H1 (cell line): Measurements from ENCODE around the gene UBAP1. TPM values are rescaled to one million over a fixed set of nuclear protein-coding genes. Genes with fewer than 3 reads are reported as not detected.

Source experiments
- CTCF ChIA-PET: fragments of 300-600 bp; sonication (Branson Sonifier 250); formaldehyde crosslinking; loops from one replicate; lab custom pipeline; 2021; ENCODE audit not compliant: partially characterized antibody; lab: Charles Lee
- POLR2A ChIA-PET: fragments of 300-600 bp; sonication (Branson Sonifier 250); formaldehyde crosslinking; loops from one replicate; lab custom pipeline; 2021; ENCODE audit warnings: inconsistent platforms; ENCODE audit not compliant: partially characterized antibody; lab: Charles Lee
- DNase-seq, 2 experiments: peaks; one replicate each; pipeline versions ENCODE4 v3.0.0 to v3.0.0-alpha.2; 2010 to 2022; ENCODE audit warnings: low spot score in 2 of 2, low read depth in 1 of 2, mixed read lengths in 1 of 2
- FAIRE-seq: peaks from 2 replicates; lab custom pipeline; 2011; peaks lifted over from hg19 to GRCh38; lab: Jason Lieb, UNC
- H2AFZ ChIP-seq: 2 replicates; pipeline ENCODE4 v1.8.1; 2012; ENCODE audit warnings: low read length, inconsistent platforms
- H2AK5ac ChIP-seq: 2 replicates; pipeline ENCODE4 v1.6.1; 2013; ENCODE audit warnings: low read depth, low read length
- H2BK120ac ChIP-seq: replicated peaks from 2 replicates; pipeline ENCODE3; 2013; ENCODE audit warnings: low read depth, low read length, inconsistent platforms
- H2BK12ac ChIP-seq: 2 replicates; pipeline ENCODE4 v1.6.1; 2013; ENCODE audit warnings: low read depth, low read length
- H2BK15ac ChIP-seq: 2 replicates; pipeline ENCODE4 v1.6.1; 2013; ENCODE audit warnings: low read length
- H2BK20ac ChIP-seq: 2 replicates; pipeline ENCODE4 v1.6.1; 2013; ENCODE audit warnings: low read length
- H2BK5ac ChIP-seq: 2 replicates; pipeline ENCODE4 v1.6.1; 2013; ENCODE audit warnings: low read depth, low read length
- H3K14ac ChIP-seq: 2 replicates; pipeline ENCODE4 v1.6.1; 2013; ENCODE audit warnings: inconsistent platforms; ENCODE audit not compliant: insufficient read length
- H3K18ac ChIP-seq: 2 replicates; pipeline ENCODE4 v1.6.1; 2013; ENCODE audit warnings: low read length; ENCODE audit errors: extremely low read depth
- H3K23ac ChIP-seq: 2 replicates; pipeline ENCODE4 v1.6.1; 2013; ENCODE audit warnings: inconsistent platforms; ENCODE audit not compliant: insufficient read length
- H3K23me2 ChIP-seq: 2 replicates; pipeline ENCODE4 v1.6.1; 2013; ENCODE audit warnings: low read depth, low read length
- H3K27ac ChIP-seq: 2 replicates; pipeline ENCODE4 v1.6.1; 2011; ENCODE audit warnings: low read depth, low read length, inconsistent platforms
- H3K27me3 ChIP-seq, 4 experiments: replicated peaks in 1 of 4; 1 replicate in 1 of 4; 2 replicates in 3 of 4; pipeline versions ENCODE4 v1.6.1 to v1.8.1; 2011 to 2013; ENCODE audit warnings: low read length in 3 of 4, mild to moderate bottlenecking in 3 of 4, inconsistent platforms in 2 of 4, mixed read lengths in 2 of 4, moderate library complexity in 1 of 4; ENCODE audit not compliant: control insufficient read depth in 3 of 4, insufficient read depth in 3 of 4; ENCODE audit errors: extremely low read depth in 1 of 4
- H3K36me3 ChIP-seq, 4 experiments: 2 replicates each; pipeline versions ENCODE4 v1.6.1 to v1.8.1; 2011 to 2013; ENCODE audit warnings: mild to moderate bottlenecking in 4 of 4, low read length in 3 of 4, moderate library complexity in 2 of 4, control low read depth in 1 of 4, inconsistent platforms in 1 of 4; ENCODE audit not compliant: insufficient read depth in 4 of 4, control insufficient read depth in 2 of 4
- H3K4ac ChIP-seq: replicated peaks from 2 replicates; pipeline ENCODE3; 2013; ENCODE audit warnings: low read length, low read depth, mixed read lengths, inconsistent platforms; ENCODE audit not compliant: insufficient read length
- H3K4me1 ChIP-seq, 4 experiments: replicated peaks in 1 of 4; 1 replicate in 1 of 4; 2 replicates in 3 of 4; pipeline versions ENCODE4 v1.6.1 to v1.8.1; 2011 to 2013; ENCODE audit warnings: low read length in 3 of 4, inconsistent platforms in 2 of 4, mixed read lengths in 1 of 4; ENCODE audit not compliant: insufficient read depth in 4 of 4, control insufficient read depth in 3 of 4
- H3K4me2 ChIP-seq, 2 experiments: 2 replicates each; pipeline versions ENCODE4 v1.6.1 to v1.8.1; 2011 to 2013; ENCODE audit warnings: low read depth in 2 of 2, low read length in 2 of 2, control low read depth in 1 of 2, inconsistent platforms in 1 of 2, mild to moderate bottlenecking in 1 of 2; ENCODE audit not compliant: insufficient read depth in 1 of 2
- H3K4me3 ChIP-seq, 4 experiments: fragments of 200-600, 300-600 bp in 1 of 4; sonication (generic), shearing (Covaris generic), sonication (Bioruptor Twin) in 1 of 4; 2 replicates each; pipeline versions ENCODE4 v1.5.1 to v1.8.1; 2011 to 2016; ENCODE audit warnings: low read length in 4 of 4, low read depth in 3 of 4, control low read depth in 2 of 4, inconsistent platforms in 2 of 4, mild to moderate bottlenecking in 2 of 4, mixed read lengths in 1 of 4, moderate library complexity in 1 of 4; ENCODE audit not compliant: insufficient read depth in 2 of 4; ENCODE audit errors: extremely low read depth in 1 of 4
- H3K56ac ChIP-seq: replicated peaks from 2 replicates; pipeline ENCODE3; 2013; ENCODE audit warnings: low read depth, mild to moderate bottlenecking, mixed read lengths, low read length, inconsistent platforms; ENCODE audit not compliant: insufficient read length
- H3K79me1 ChIP-seq: 2 replicates; pipeline ENCODE4 v1.6.1; 2013; ENCODE audit warnings: low read depth, low read length, control low read depth
- H3K79me2 ChIP-seq, 2 experiments: 2 replicates each; pipeline versions ENCODE4 v1.6.1 to v1.8.1; 2012 to 2013; ENCODE audit warnings: low read length in 2 of 2, mild to moderate bottlenecking in 2 of 2, inconsistent platforms in 1 of 2; ENCODE audit not compliant: insufficient read depth in 2 of 2, control insufficient read depth in 1 of 2
- H3K9ac ChIP-seq, 4 experiments: replicated peaks in 1 of 4; 1 replicate in 1 of 4; 2 replicates in 3 of 4; pipeline versions ENCODE4 v1.6.1 to v1.8.1; 2011 to 2013; ENCODE audit warnings: low read depth in 3 of 4, low read length in 3 of 4, control low read depth in 2 of 4, mild to moderate bottlenecking in 2 of 4, moderate library complexity in 2 of 4, inconsistent platforms in 1 of 4; ENCODE audit errors: extremely low read depth in 1 of 4
- H3K9me3 ChIP-seq, 2 experiments: 2 replicates each; pipeline versions ENCODE4 v1.6.1 to v1.8.1; 2012 to 2013; ENCODE audit warnings: mild to moderate bottlenecking in 2 of 2, moderate library complexity in 2 of 2, control low read depth in 1 of 2, inconsistent platforms in 1 of 2, low read depth in 1 of 2, low read length in 1 of 2, mixed read lengths in 1 of 2; ENCODE audit not compliant: insufficient read depth in 2 of 2
- H4K20me1 ChIP-seq, 2 experiments: replicated peaks in 1 of 2; 2 replicates each; pipeline versions ENCODE3 to v1.8.1; 2011 to 2013; ENCODE audit warnings: inconsistent platforms in 2 of 2, low read length in 2 of 2, mild to moderate bottlenecking in 1 of 2; ENCODE audit not compliant: insufficient read depth in 2 of 2, control insufficient read depth in 1 of 2
- H4K5ac ChIP-seq: 2 replicates; pipeline ENCODE4 v1.6.1; 2013; ENCODE audit warnings: low read length, low read depth, mixed read lengths, inconsistent platforms; ENCODE audit not compliant: insufficient read length
- H4K8ac ChIP-seq: 2 replicates; pipeline ENCODE4 v1.8.0; 2013; ENCODE audit warnings: mild to moderate bottlenecking, moderate library complexity, low read length, inconsistent platforms; ENCODE audit not compliant: insufficient read depth; ENCODE audit errors: extremely low read depth
- H4K91ac ChIP-seq: replicated peaks from 2 replicates; pipeline ENCODE3; 2013; ENCODE audit warnings: low read length, mixed read lengths, inconsistent platforms; ENCODE audit not compliant: insufficient read length
- BACH1 ChIP-seq: IDR thresholded peaks from 2 replicates; pipeline ENCODE4 v1.6.1; 2012; ENCODE audit warnings: low read length, improper control_type of control experiment
- CHD1 ChIP-seq: IDR thresholded peaks from 2 replicates; pipeline ENCODE4 v1.6.1; 2012; ENCODE audit warnings: low read depth, low read length, improper control_type of control experiment
- EGR1 ChIP-seq: IDR thresholded peaks from 2 replicates; pipeline ENCODE4 v1.6.1; 2011; ENCODE audit warnings: low read depth, low read length, borderline replicate concordance
- GABPA ChIP-seq: IDR thresholded peaks from 2 replicates; pipeline ENCODE4 v1.6.1; 2011; ENCODE audit warnings: mild to moderate bottlenecking, low read length, moderate library complexity, borderline replicate concordance; ENCODE audit not compliant: insufficient read depth
- GTF2F1 ChIP-seq: IDR thresholded peaks from 2 replicates; pipeline ENCODE4 v1.6.1; 2012; ENCODE audit warnings: low read depth, low read length, improper control_type of control experiment, borderline replicate concordance
- NRF1 ChIP-seq: IDR thresholded peaks from 2 replicates; pipeline ENCODE4 v1.6.1; 2011; ENCODE audit warnings: mild to moderate bottlenecking, low read depth, low read length, improper control_type of control experiment
- POLR2AphosphoS5 ChIP-seq: IDR thresholded peaks from 2 replicates; pipeline ENCODE4 v1.6.1; 2011; ENCODE audit warnings: low read depth, low read length
- RAD21 ChIP-seq, 2 experiments: IDR thresholded peaks in 1 of 2; conservative IDR thresholded peaks in 1 of 2; 2 replicates each; pipeline ENCODE4 v1.6.1; 2011; ENCODE audit warnings: low read depth in 2 of 2, low read length in 2 of 2, improper control_type of control experiment in 1 of 2, inconsistent platforms in 1 of 2, mild to moderate bottlenecking in 1 of 2, moderate library complexity in 1 of 2
- RBBP5 ChIP-seq: IDR thresholded peaks from 2 replicates; pipeline ENCODE4 v1.7.1; 2012; ENCODE audit warnings: low read depth, mild to moderate bottlenecking, inconsistent platforms, low read length, moderate library complexity, borderline replicate concordance
- SP4 ChIP-seq: IDR thresholded peaks from 2 replicates; pipeline ENCODE4 v1.6.1; 2012; ENCODE audit warnings: low read length, inconsistent platforms
- TAF7 ChIP-seq: optimal IDR thresholded peaks from 2 replicates; pipeline ENCODE3; 2011; ENCODE audit warnings: low read depth, mild to moderate bottlenecking, inconsistent platforms, low read length, moderate library complexity, borderline replicate concordance
- TCF12 ChIP-seq: IDR thresholded peaks from 2 replicates; pipeline ENCODE4 v1.6.1; 2011; ENCODE audit warnings: low read depth, mild to moderate bottlenecking, low read length
- WGBS, 2 experiments: shearing (Covaris generic) in 1 of 2; methylation state at CpG; one replicate each; pipeline versions ENCODE4 v1.1.6 to v1.1.7; 2013 to 2015; ENCODE audit warnings: low lambda C conversion rate in 2 of 2, mixed read lengths in 2 of 2, inconsistent platforms in 1 of 2, low coverage in 1 of 2, missing lambda C conversion rate in 1 of 2; ENCODE audit not compliant: insufficient replicate concordance in 2 of 2, insufficient coverage in 1 of 2, insufficient read length in 1 of 2; ENCODE audit errors: extremely low coverage in 1 of 2, missing lambda C conversion rate in 1 of 2; 5-methylcytosine and 5-hydroxymethylcytosine counted together
- polyA plus RNA-seq, 7 experiments: library from polyadenylated mRNA; depleted of rRNA in 3 of 7; stranded (reverse) in 5 of 7; unstranded in 2 of 7; fragments of >200 nt in 5 of 7; fragments of 200-250 nt in 2 of 7; gene quantifications; 1 replicate in 5 of 7; 2 replicates in 1 of 7; 4 replicates in 1 of 7; pipeline versions ENCODE4 v1.2.1 to v1.2.3, GENCODE V29; 2011 to 2013; ENCODE audit warnings: missing spikeins in 2 of 7, mixed read lengths in 2 of 7
- total RNA-seq: library from RNA; stranded (reverse); fragmentation: NEBNext Ultra II Directional; extraction: Animal tissue kit (Norgen Biotek cat#: 25700); gene quantifications from 2 replicates; pipeline ENCODE4 v1.2.1, GENCODE V29; 2021
- TF ChIP-seq, protein P1 (sequence below): IDR thresholded peaks from 2 replicates; pipeline ENCODE4 v1.6.1; 2011; ENCODE audit warnings: low read length, improper control_type of control experiment

Gene UBAP1
- total and polyA plus RNA-seq, 2 of the 8 experiments (the other 6 are each of a cell fraction or from before 2014, with no cell fraction given): 31.3 to 31.4 TPM

DNA sequence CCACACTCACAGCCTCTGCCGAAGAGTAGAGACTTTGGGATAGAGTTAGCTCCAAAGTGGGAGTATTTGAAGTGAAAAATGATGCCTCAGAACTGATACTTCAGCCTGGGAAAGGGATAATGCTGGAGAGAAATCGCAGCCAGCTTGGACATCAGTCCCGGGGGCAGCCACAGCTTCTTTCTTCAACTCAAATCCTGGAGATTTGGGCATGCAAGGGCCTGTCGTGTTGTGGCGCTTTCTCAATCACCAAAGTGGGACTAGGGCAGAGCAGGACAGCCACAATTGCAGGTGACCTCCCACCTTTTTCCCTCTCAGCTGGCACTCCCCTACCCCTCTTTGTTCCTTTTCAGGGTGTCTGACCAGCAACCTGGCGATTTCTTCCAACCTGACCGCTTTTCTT is 70.4 kb downstream of the UBAP1 start:
- no peak overlapping the region for H4K5ac ChIP-seq
- H3K9ac ChIP-seq: no peak overlapping the region
- H2AK5ac ChIP-seq: no peak overlapping the region
- peak overlapping the region; percentile 27; the same call in 1 of the 2 replicates for H2BK5ac ChIP-seq
- H3K9me3 ChIP-seq: no peaks in the 10 kb centered on the region
- H3K4ac ChIP-seq: no peak overlapping the region
- H3K36me3 ChIP-seq: peaks cover 0 to 27% (median 5%) of the 10 kb centered on the region in 4 experiments; a peak in 7 of 8 replicates
- no peak for FAIRE-seq
- no peak overlapping the region for H4K91ac ChIP-seq
- H3K4me3 ChIP-seq: no peak overlapping the region
- H3K23ac ChIP-seq: no peak overlapping the region
- H3K79me2 ChIP-seq: no peaks in the 10 kb centered on the region; a peak in 1 of 4 replicates
- DNase-seq: no peak
- H3K23me2 ChIP-seq: no peaks in the 10 kb centered on the region
- ChIA-PET POLR2A (interaction anchor here (2.0 kb wide), 1 partner anchor 70 kb away, joined by 5 read pairs; the partner anchor contains the start of gene UBAP1), CTCF (interaction anchor here (0.8 to 2.2 kb wide), 4 partner anchors 10 to 168 kb away, joined by 3 to 6 read pairs (median 4); no protein-coding TSS in a partner anchor)
- no peaks in the 10 kb centered on the region for H3K27me3 ChIP-seq
- H3K79me1 ChIP-seq: peaks cover 7% of the 10 kb centered on the region
- no peak overlapping the region for H3K18ac ChIP-seq
- H3K27ac ChIP-seq: no peak overlapping the region
- no peak overlapping the region for H2BK15ac ChIP-seq
- no peak overlapping the region for H2BK12ac ChIP-seq
- peaks cover 2 to 6% of the 10 kb centered on the region in 2 experiments for H4K20me1 ChIP-seq
- 91% methylated on average over 7 of the region's 7 CpGs; no CpG with 5 or more reads in 1 of the 2 experiments for WGBS, 2 experiments
- no peak overlapping the region for H2AFZ ChIP-seq
- H3K56ac ChIP-seq: no peak overlapping the region
- no peak overlapping the region for H3K4me2 ChIP-seq
- H2BK20ac ChIP-seq: no peak overlapping the region
- no peak overlapping the region for H3K14ac ChIP-seq
- H4K8ac ChIP-seq: no peak overlapping the region
- no peaks in the 10 kb centered on the region for H3K4me1 ChIP-seq
- H2BK120ac ChIP-seq: no peak overlapping the region
- TF ChIP-seq SP4: no peak
- no peak for TF ChIP-seq TAF7
- TF ChIP-seq NRF1: no peak
- TF ChIP-seq, protein P1, sequence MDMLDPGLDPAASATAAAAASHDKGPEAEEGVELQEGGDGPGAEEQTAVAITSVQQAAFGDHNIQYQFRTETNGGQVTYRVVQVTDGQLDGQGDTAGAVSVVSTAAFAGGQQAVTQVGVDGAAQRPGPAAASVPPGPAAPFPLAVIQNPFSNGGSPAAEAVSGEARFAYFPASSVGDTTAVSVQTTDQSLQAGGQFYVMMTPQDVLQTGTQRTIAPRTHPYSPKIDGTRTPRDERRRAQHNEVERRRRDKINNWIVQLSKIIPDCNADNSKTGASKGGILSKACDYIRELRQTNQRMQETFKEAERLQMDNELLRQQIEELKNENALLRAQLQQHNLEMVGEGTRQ: no peak
- no peak for TF ChIP-seq TCF12
- no peak for TF ChIP-seq CHD1
- no peak for TF ChIP-seq POLR2AphosphoS5
- no peak for TF ChIP-seq GABPA
- TF ChIP-seq RBBP5: no peak
- TF ChIP-seq GTF2F1: no peak
- TF ChIP-seq BACH1: no peak
- TF ChIP-seq RAD21 (IDR thresholded peaks at IDR 0.05 in 1 of 2, conservative IDR thresholded peaks at IDR 0.05 in 1 of 2; ENCODE audit: low read depth in 2 of 2, low read length in 2 of 2): no peak
- TF ChIP-seq EGR1: no peak
